SIG-M5 (cell line): ENCODE data around the gene PRKG1.

Experiments used
- DNase-seq: peaks from one replicate; lab custom pipeline; 2025; lab: John Stamatoyannopoulos, UW

Gene PRKG1

DNA sequence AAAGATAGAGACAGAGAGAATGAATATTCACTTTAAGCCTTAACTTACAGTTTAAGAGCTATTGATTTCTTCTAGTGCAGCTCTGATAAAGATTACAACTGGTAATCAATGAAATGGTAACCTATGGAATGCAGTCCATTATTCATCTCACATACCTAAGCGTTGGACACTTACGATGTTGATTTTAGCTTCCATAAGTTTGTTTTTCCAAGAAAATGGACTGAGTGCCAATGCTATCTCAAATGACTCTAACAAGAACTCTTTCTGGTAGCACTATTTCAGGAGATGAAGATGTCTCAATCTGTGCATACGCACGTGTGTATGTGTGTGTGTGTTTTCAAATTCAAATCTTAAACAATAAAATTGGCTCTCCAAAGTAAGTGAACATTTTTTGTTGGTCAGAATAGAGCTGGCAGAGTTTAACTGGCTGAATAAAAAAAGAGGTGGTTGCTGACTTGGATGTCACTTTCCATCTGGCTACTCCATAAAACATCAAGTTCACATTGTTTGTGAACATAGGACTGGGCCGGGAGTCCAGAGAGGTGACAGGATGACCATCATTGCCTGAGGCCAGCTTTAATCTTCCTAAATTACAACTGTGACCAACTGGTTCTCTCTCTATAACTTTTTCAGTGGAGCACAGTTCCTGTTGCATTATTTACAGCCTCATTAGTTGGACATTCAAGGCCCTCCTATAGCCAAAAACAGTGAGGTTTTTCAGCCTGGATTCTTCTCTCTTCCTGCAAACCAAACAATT lies 732.0 kb downstream of the PRKG1 start:
- no peak for DNase-seq

DNA sequence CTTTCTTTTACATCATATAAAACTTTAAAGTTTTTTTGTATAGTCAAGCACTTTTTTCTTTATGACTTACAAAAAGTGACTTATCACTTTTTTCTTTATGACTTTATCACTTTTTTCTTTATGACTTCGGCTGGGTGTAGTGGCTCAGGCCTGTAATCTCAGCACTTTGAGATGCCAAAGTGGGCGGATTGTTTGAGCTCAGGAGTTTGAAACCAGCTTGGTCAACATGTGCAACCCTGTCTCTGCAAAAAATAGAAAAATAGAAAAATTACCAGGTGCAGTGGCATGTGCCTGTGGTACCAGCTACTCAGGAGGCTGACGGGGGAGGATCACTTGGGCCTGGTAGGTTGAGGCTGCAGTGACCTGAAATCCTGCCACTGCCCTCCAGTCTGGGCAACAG lies 733.9 kb downstream of the PRKG1 start:
- DNase-seq: no peak

DNA sequence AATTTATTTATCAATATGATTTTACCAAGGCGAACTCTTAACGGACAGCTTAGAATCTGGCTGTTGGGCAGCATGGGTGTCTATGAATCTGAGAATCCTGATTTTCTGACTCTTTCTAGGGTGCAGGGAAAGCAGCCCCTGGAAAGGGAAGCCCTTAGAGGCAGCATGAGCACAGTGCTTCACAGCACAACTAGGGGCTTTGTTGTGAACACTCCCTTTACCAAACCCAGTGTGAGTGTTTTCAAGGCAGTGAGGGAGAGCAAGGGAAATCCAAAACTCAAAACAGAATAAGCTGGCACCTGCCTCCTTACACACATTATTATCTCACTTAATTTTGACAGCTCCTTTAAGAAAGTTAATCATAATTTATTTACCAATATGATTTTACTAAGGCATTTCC lies 741.4 kb downstream of the PRKG1 start:
- no peak for DNase-seq

DNA sequence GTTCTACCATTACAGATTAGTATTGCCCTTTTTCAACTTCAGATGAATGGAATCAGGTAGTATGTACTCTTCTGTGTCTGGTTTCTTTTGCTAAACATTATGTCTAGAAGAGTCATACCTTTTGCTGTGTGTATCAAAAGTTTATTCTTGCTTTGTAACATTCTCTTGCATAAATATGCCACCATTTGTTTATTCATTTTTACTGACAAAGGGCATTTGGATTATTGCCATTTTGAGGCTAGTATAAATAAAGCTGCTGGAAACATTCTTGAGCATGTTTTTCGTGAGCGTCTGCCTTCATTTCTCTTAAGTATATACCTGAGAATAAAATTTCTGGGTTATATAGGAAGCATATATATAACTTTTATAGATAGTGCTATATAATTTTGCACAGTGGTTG lies 746.8 kb downstream of the PRKG1 start:
- no peak for DNase-seq

DNA sequence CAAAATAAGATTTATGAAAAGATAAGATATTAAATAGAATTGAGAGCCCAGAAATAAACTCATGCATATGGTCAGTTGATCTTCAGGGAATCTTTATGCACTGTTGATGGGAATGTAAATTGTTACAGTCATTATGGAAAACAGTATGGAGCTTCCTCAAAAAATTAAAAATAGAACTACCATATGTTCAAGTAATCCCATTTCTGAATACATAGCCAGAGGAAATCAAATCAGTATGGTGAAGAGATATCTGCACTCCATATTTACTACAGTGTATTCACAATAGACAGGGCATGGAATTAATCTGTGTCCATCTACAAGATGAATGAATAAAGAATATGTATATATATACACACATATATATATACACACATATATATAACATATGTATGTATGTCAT lies 747.5 kb downstream of the PRKG1 start:
- DNase-seq: no peak

DNA sequence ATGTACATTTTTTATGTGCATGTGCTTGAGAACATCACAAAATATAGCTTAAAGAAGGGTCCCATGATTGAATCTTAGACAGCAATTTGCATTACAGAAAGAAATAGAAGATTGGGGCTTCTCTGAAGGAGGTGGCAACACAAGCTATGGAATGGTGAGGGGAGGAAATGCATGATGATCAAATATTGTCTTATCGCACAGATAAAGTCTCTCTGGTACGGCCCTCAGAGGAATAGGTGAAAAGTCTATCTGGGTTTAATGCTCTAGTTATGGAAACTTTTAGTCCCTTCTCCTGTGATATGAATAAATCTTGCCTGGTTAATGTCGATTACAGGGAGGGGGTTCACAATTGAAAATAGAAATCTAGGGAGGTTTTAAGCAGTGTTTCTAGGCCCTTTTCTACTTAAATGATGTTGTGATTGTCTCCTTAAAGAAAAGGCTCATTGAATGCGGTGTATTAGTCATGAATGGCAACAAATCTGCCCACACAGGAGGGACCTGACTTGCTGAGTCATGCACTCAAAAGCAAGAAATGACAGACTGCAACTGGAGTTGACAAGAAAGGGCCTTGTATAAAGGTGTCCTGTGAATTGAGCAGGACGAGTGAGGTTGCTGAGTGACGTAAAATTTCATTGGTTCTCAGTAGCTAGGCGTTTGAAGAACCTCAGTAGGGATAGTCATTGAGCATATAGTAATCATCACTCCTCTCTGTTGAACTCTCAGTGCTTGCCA lies 758.5 kb downstream of the PRKG1 start:
- no peak for DNase-seq

DNA sequence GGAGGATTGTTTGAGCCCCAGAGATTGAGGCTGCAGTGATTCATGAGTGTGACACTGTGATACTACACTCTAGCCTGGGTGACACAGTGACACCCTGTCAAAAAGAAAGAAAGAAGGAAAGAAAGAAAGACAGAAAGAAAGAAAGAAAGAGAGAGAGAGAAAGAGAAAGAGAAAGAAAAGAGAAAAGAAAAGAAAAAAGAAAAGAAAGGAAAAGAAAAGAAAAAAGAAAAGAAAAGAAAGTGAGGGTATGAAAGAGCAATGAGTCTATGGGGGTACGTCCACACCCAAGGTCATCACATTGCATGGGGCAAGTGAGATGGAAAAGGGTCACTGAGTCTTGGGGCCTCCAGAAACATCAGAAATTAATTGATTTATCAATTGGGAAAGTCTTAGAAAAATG lies 760.3 kb downstream of the PRKG1 start:
- no peak for DNase-seq

DNA sequence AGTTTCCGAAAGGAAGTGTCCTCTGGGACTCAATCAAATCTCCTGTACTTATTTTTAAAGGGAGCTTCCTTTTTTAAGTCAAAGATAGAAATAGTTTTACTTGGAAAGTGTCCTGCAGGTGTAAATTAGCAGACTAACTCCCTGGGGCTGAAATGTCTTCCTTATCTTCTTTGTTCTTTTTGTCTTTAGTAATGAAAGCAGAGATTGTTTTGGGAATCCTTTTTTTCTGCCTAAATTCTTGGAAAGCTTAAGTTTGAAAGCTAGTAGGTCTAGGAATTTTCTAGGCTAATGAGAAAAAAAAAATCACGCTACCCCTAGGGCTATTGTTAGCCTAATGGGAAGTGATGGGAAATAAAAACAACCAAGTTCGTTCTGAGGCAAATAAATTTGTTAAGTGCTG lies 764.2 kb downstream of the PRKG1 start:
- no peak for DNase-seq

DNA sequence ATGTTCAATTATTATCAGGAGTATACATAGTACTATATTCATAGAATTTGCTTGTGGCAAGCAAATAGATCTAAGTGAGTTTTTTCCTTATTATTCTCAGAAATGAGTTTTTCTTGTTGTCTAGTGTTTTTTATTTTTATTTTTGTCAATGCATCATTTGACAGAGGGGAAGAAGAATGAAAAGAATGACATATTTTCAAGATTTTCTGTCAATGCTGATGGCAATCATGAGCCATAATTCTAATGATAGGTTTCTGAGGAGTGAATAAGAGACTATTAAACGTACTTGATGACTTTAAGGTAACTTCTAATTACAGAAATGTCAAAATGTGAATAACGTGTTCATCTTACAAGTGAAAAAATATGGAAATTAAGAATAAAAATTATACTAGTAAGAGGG lies 769.7 kb downstream of the PRKG1 start:
- DNase-seq: no peak

DNA sequence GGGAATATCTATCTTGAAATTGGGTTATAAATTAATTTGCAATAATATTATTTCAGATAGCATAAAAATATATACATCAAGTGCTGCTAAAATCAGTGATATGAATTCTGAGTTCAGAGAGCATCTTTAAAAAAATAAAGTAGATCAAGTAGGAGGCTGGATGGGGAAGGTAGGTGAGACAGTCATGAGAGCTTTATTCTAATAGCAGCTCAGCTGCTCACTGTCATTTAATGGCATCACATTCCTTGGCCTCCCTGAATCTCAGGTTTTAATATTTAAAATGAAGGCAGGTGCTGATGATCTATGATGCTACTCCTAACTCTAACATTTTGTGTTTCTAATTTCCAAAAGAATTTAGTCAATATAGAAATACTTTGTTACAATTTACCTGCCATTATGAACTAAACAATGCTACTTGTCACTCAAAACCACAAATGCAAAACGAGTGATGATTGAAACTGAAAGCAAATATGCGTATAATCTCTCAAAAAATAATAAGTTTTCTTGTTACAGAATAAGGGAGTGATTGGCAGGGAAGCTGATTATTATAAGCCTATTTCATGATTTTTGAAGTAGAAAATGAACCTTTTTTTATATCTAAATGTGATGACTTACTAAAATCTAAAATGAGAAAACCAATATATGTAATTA lies 772.7 kb downstream of the PRKG1 start:
- DNase-seq: no peak

DNA sequence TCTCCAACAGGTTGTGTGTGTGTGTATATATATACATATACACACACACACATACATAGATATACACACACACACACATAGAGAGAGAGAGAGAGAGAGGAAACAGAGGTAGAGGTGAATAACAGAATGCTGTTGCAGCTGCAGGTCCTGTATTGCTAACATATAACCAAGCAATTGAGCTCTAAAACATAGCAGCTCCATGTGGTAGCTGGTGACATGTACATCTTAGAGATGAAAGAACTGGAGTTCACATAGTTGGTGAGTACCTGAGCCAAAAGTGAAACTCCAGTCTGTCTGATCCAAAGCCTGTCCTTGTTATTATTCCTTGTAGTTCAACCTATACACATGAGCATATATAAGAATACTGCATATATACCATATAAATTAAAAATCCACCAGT lies 778.0 kb downstream of the PRKG1 start:
- no peak for DNase-seq

DNA sequence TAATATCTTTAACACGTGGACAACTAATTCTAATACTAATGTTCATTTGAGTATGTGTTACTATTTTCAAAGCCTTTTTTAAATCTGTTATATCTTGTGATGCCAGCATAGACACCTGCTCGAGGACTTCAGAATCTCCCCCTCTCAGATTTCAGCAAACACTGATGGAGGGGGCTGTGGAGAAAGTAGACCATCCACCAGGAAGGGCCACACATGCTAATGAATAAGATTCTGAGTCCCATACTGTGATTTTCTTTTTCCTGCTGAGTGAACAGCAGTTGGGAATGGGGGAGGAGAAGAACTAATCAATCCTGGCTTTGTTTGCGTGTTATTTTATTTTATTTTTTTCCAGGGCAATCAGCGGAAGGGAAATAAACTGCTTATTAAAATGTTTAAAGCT lies 783.0 kb downstream of the PRKG1 start:
- DNase-seq: no peak

DNA sequence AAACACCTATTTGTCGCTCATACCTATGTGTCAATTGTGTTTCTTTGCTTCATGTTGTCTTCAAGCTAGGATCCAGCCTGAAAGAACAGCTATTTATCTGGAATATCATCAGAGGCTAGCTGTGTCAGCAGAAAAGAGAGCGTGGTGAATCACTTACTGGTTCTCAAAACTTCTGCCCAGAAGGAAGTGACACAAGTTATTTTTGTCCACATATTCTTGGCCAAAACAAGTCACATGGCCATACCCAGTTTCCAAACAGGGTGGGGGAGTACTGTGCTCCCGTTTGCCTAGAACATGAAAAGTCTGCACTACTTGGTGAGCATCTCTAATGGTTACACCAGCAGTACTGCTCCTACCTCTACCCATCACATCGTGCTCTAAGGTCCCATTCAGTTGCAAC lies 786.0 kb downstream of the PRKG1 start:
- no peak for DNase-seq

DNA sequence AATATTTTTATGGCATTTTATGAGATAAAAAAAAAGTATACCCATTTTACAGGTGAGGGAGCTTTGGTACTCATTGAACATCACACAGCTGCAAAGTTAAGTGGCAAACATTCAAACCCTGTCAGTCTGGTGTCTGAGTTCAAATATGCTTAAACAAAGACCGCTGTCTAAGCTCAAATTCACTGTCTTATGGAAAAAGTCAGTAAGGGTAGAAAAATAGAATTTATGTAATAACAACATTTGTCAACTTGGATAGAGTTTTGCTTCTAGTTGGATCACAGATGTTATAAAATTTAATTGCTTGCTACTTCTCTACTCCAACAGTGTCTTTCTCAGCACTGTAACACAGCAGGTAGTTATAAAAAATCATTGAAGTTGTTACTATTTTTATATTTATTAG lies 786.8 kb downstream of the PRKG1 start:
- no peak for DNase-seq

DNA sequence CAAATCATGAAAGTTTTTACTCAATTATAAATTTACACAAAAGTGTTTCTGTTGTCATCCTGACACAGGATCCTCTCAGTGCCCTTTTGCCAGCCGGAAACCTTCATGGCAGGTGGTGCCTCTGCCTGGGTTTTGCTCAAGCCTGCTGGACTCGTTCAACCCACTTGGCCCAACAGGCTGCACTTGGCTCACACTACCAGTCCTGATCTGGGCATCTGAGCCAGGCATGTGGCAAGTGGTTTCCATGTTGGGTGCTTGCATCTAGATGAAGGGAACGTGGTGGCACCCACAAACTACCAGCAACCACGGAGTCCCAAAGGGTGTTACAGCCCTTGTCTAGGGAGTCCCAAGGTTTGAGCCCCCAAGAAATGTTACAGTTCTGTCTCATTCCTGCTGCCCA lies 787.4 kb downstream of the PRKG1 start:
- no peak for DNase-seq

DNA sequence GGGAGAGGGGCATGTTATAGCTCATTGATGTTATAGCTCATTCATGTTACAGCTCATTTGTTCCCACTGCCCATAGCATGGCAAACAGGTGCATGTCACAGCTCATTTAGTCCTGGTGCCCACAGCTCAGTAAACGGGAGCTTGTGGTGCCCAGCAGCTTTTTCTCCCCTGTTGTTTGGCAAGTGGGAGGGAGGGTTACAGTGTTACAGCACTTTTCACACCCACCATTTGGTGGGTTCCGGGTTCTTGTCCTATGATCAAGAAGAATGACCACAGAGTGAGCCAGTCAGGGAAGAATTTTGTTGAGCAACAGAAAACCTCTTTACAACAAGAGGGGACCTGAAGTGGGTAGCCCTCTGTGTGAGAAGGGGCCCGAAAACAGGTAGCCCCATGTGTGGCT lies 787.9 kb downstream of the PRKG1 start:
- DNase-seq: no peak

DNA sequence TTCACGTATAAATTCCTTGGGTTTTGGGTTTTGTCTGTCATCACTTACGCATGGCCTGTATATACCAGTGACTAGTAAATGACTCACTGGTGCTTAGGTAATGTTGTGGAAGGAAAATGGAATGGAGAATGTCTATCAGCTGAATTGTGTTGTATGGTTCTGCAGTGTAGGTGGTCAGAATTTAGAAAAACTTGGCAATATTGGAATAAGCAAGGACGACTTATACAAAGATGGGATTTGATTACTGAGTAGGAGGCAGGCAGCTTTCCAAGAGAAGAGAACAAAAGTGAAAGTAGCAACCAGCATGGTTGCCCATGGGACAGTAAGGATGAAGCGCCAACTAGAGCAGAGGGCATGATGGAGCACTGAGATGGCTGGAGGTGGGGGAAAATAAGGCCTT lies 793.7 kb downstream of the PRKG1 start:
- no peak for DNase-seq

DNA sequence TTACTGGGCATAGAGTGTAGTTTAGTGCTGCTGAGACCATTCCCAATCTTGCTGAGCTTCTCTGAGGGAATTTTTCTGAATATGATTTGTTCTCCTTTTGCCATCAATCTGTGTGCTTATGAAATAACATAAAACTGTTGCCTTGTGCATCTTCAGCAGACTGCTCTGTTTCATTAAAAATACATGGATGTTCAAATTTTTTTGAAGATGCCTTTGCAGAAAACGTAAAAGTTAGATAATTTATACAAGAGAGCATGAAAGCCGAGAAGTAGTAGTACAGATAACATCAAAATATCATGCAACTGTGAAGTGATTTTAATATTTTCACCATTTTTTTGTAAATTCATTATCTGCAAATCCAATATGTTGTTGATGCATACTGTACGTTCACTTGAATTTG lies 799.8 kb downstream of the PRKG1 start:
- no peak for DNase-seq

DNA sequence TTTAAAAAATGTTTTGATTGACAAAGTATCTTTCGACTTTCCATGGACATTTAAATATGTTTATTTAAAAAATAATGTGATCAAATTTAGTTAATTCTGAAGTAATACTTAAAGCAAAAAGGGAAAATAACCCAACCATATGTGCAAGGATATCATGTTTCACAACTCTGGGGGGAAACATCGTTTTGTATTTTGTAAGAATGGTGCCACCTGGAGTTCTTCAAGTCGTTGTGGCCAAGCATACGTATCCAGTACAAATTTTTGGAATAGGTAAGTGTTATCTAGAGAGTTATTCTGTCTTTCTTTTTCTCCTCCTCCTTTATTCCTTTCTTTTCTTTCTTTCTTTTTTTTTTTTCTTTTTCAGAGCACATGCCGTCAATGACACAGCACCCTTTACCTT lies 801.3 kb downstream of the PRKG1 start:
- no peak for DNase-seq

DNA sequence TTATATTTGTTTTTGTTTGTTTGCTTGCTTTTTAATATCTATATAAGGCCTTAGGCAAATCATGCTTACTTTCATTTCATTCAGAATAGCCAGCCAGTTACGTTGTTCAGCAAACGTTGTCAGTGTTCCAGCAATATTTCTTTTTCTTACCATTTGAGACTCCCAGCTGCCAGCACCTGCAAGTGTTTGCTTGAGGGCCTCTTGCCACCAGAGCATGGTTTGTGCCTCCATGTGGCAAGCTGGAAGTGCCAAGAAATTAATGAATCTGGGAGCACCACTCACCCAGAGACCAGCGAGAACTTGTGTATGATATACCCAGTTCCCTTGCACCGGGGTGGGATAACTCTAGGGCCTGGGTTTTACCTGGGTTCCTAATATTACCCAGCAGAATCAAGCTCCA lies 802.2 kb downstream of the PRKG1 start:
- DNase-seq: no peak

DNA sequence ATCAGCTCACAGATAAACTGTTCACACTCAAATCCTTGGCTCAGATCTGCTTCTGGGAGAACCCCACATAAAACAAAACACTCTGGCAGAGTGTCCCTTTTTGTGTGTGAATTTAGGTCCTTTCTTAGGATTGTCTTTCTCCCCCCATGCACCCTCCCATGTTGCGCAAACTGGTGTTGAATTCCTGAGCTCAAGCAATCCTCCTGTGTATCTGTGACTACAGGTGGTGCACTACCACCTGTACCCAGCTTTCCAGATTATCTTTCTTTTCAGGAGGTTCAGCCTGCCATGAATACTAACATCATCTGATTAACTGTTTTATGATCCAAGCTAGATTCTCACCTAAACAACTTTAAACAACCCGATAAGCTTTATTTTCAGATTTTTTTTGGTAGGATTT lies 802.7 kb downstream of the PRKG1 start:
- DNase-seq: no peak

DNA sequence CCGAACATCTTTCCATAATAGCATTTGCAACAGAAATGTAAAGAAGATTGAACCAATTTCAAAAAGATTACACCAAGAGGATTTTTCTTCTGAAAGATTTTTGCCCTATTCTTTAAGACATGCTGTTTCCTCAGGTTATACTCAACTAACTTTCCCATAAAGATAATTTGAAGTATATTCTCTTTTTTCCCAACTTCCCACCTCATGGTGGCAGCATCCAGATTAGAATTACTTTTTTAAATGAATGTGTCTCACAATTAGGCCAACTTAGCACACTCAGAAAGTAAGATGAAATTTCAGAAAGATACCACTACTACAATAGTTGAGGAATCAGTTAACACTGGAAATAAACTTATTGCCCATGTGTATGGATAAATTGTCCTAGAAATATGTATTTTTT lies 803.3 kb downstream of the PRKG1 start:
- DNase-seq: no peak

DNA sequence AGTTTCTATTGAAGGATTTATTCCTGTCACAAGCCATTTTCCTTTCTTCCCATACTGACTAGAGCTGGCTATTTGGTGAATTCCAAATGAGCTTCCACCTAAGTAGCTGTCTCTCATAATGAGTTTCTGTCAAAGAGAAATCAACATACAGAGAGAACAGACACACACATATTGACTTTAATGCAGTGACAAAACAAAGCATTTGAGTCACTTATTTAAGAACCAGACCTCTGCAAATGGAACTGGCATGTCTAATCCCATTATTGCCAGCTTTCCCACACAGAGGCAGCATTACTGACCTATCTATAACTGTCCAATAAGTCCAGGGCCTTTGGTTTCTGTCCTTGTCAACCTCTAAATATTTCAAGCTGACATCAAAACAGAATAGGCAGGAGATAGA lies 804.4 kb downstream of the PRKG1 start:
- no peak for DNase-seq
